ENCODE data around the gene ZMIZ1.

- TF ChIP-seq CTCF (conservative IDR thresholded peaks at IDR 0.05 in 1 of 2, IDR thresholded peaks at IDR 0.05 in 1 of 2; ENCODE audit: low read depth in 1 of 2, low read length in 2 of 2) (no peak), EZH2 (IDR thresholded peaks at IDR 0.05; ENCODE audit: low read length, missing control alignments) (no peak)
Observed at GRCh38 chr10:79181698-79182521, 113.1 kb downstream of the ZMIZ1 start.

Data from fibroblast of lung (primary cell).